Fibroblast of lung (primary cell): Measurements from ENCODE around the gene COX4I1. TPM values are rescaled to one million over a fixed set of nuclear protein-coding genes. Genes with fewer than 3 reads are reported as not detected.

Experiments
- DNase-seq, 2 donors: peaks; one replicate each; pipeline versions ENCODE4 v3.0.0 to v3.0.0-alpha.2; 2010; ENCODE audit warnings: low read depth in 2 of 2
- H2AFZ ChIP-seq: 2 replicates; pipeline ENCODE4 v1.5.1; 2012; ENCODE audit warnings: low read length, control low read depth, inconsistent platforms
- H3K27ac ChIP-seq: 2 replicates; pipeline ENCODE4 v1.5.1; 2011; ENCODE audit warnings: low read length, control low read depth; ENCODE audit not compliant: insufficient read depth
- H3K27me3 ChIP-seq: 2 replicates; pipeline ENCODE4 v1.5.1; 2011; ENCODE audit warnings: mild to moderate bottlenecking, low read length; ENCODE audit not compliant: control insufficient read depth, insufficient read depth
- H3K36me3 ChIP-seq: 2 replicates; pipeline ENCODE4 v1.5.1; 2011; ENCODE audit warnings: low read length; ENCODE audit not compliant: control insufficient read depth, insufficient read depth
- H3K4me1 ChIP-seq: 2 replicates; pipeline ENCODE4 v1.5.1; 2011; ENCODE audit warnings: low read length; ENCODE audit not compliant: control insufficient read depth, insufficient read depth; ENCODE audit errors: extremely low read depth
- H3K4me2 ChIP-seq: 2 replicates; pipeline ENCODE4 v1.5.1; 2011; ENCODE audit warnings: low read length, control low read depth; ENCODE audit not compliant: insufficient read depth; ENCODE audit errors: extremely low read depth
- H3K4me3 ChIP-seq, 4 experiments: fragments of 200-600 bp in 1 of 4; sonication (generic) in 1 of 4; replicated peaks in 1 of 4; 2 replicates each; pipeline ENCODE4 v1.5.1; 2011 to 2016; ENCODE audit warnings: low read length in 4 of 4, low read depth in 3 of 4, mild to moderate bottlenecking in 3 of 4, control low read depth in 2 of 4, inconsistent platforms in 1 of 4, mixed read lengths in 1 of 4; ENCODE audit not compliant: insufficient read depth in 1 of 4; ENCODE audit errors: control extremely low read depth in 1 of 4
- H3K79me2 ChIP-seq: 2 replicates; pipeline ENCODE4 v1.5.1; 2012; ENCODE audit warnings: mild to moderate bottlenecking, low read length, inconsistent platforms; ENCODE audit not compliant: control insufficient read depth, insufficient read depth
- H3K9ac ChIP-seq: 2 replicates; pipeline ENCODE4 v1.5.1; 2011; ENCODE audit warnings: mild to moderate bottlenecking, low read length, control low read depth; ENCODE audit not compliant: insufficient read depth
- H3K9me3 ChIP-seq: 2 replicates; pipeline ENCODE4 v1.5.1; 2012; ENCODE audit warnings: low read depth, low read length; ENCODE audit not compliant: control insufficient read depth, insufficient read depth
- H4K20me1 ChIP-seq: 2 replicates; pipeline ENCODE4 v1.5.1; 2011; ENCODE audit warnings: low read length; ENCODE audit not compliant: control insufficient read depth, insufficient read depth; ENCODE audit errors: extremely low read depth
- EZH2 ChIP-seq: IDR thresholded peaks from 2 replicates; pipeline ENCODE4 v1.5.1; 2012; ENCODE audit warnings: low read length, control low read depth, mild to moderate bottlenecking; ENCODE audit errors: missing control alignments
- polyA plus RNA-seq, 2 donors: library from polyadenylated mRNA; depleted of rRNA in 1 of 2; stranded (reverse) in 1 of 2; unstranded in 1 of 2; fragments of >200 nt; gene quantifications; 2 replicates each; pipeline ENCODE4 v1.2.1, GENCODE V29; 2011 to 2012; ENCODE audit warnings: missing spikeins in 1 of 2
- total RNA-seq: library from RNA; depleted of rRNA; stranded (reverse); fragments of >200 nt; gene quantifications from 2 replicates; pipeline ENCODE4 v1.2.1, GENCODE V29; 2014
- TF ChIP-seq, protein P1 (sequence below), 2 donors: IDR thresholded peaks in 1 of 2; conservative IDR thresholded peaks in 1 of 2; 1 replicate in 1 of 2; 2 replicates in 1 of 2; pipeline ENCODE4 v1.5.1; 2011 to 2012; ENCODE audit warnings: low read length in 2 of 2, control low read depth in 1 of 2, inconsistent platforms in 1 of 2, low read depth in 1 of 2, mild to moderate bottlenecking in 1 of 2

COX4I1 gene
- total and polyA plus RNA-seq, 2 donors (not counting 1 experiment from before 2014, with no cell fraction given) = 442 to 653 TPM

DNA sequence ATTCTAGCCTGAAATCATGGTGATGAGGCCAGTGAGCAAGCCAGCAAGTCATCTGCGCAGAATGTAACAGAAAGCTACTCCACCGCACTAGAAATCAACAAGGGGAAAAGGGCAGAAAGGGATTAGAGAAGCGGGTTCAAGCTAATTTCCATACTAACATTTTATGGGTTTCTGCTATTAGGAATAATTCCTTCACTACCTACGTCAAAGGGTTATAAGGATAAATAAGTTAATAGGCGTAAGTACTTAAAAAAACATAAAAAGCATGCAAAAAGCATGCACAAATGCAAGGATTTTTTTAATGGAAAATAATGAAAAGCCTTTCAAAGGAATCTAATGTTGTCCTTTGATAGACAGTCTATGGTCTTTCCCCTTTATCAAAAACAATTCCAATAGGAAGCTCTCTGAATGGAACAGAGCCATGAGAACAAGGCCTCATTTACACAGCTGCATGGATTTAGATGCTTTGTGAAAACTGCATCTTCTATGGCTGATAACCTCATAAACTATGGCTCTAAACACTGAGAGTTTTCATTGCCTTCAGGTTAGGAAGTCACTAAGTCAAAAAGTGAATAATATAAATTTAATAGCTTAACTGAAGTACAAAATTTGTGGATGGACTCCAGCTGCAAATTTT is 5.7 kb upstream of the COX4I1 start:
- H3K79me2 ChIP-seq = peaks cover 85% of the 10 kb centered on the region
- H2AFZ ChIP-seq = no peak overlapping the region
- H3K27ac ChIP-seq = no peak overlapping the region
- H3K36me3 ChIP-seq = peaks cover 22% of the 10 kb centered on the region
- H3K4me3 ChIP-seq = no peak overlapping the region
- no peaks in the 10 kb centered on the region for H3K4me1 ChIP-seq
- no peaks in the 10 kb centered on the region for H3K9me3 ChIP-seq
- no peaks in the 10 kb centered on the region for H3K27me3 ChIP-seq
- no peaks in the 10 kb centered on the region for H4K20me1 ChIP-seq
- TF ChIP-seq, protein P1, sequence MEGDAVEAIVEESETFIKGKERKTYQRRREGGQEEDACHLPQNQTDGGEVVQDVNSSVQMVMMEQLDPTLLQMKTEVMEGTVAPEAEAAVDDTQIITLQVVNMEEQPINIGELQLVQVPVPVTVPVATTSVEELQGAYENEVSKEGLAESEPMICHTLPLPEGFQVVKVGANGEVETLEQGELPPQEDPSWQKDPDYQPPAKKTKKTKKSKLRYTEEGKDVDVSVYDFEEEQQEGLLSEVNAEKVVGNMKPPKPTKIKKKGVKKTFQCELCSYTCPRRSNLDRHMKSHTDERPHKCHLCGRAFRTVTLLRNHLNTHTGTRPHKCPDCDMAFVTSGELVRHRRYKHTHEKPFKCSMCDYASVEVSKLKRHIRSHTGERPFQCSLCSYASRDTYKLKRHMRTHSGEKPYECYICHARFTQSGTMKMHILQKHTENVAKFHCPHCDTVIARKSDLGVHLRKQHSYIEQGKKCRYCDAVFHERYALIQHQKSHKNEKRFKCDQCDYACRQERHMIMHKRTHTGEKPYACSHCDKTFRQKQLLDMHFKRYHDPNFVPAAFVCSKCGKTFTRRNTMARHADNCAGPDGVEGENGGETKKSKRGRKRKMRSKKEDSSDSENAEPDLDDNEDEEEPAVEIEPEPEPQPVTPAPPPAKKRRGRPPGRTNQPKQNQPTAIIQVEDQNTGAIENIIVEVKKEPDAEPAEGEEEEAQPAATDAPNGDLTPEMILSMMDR (conservative IDR thresholded peaks at IDR 0.05 in 1 of 2, IDR thresholded peaks at IDR 0.05 in 1 of 2; ENCODE audit: low read depth in 1 of 2, low read length in 2 of 2) = no peak
- no peak for TF ChIP-seq EZH2
- no peak overlapping the region for H3K9ac ChIP-seq
- no peak for DNase-seq
- no peak overlapping the region for H3K4me2 ChIP-seq

GRCh38 chr16:85794696-85795095 is 4.8 kb upstream of the COX4I1 start:
- no peak overlapping the region for H2AFZ ChIP-seq
- H3K27me3 ChIP-seq = no peaks in the 10 kb centered on the region
- H3K27ac ChIP-seq = no peak overlapping the region
- no peaks in the 10 kb centered on the region for H4K20me1 ChIP-seq
- H3K36me3 ChIP-seq = peaks cover 19% of the 10 kb centered on the region
- TF ChIP-seq EZH2 = no peak
- TF ChIP-seq, protein P1 (conservative IDR thresholded peaks at IDR 0.05 in 1 of 2, IDR thresholded peaks at IDR 0.05 in 1 of 2; ENCODE audit: low read depth in 1 of 2, low read length in 2 of 2) = no peak
- H3K4me3 ChIP-seq = no peak overlapping the region
- no peaks in the 10 kb centered on the region for H3K9me3 ChIP-seq
- no peak overlapping the region for H3K9ac ChIP-seq
- DNase-seq = no peak
- peaks cover 89% of the 10 kb centered on the region for H3K79me2 ChIP-seq
- H3K4me2 ChIP-seq = no peak overlapping the region
- no peaks in the 10 kb centered on the region for H3K4me1 ChIP-seq

DNA sequence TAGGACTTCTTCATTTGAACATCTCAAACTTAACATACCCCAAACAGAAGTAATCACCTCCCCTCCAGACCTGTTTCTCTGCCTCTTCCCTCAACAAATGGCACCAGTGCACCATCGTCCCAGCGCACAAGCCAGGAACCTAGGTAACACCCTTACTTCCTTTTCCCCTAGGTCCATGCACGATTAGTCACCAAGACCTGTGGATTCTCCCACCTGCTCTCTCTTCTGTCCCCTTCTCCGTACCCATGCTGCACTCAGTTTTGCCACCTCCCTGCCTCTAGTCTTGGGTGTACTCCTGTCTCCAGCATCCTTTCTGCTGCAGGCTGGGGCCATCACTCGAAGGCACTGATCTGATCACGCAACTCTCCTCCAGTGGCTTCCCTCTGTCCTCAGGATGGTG is 3.3 kb upstream of the COX4I1 start:
- no peak overlapping the region for H3K4me3 ChIP-seq
- peaks cover 3% of the 10 kb centered on the region for H3K4me1 ChIP-seq
- H3K4me2 ChIP-seq = no peak overlapping the region
- H3K27ac ChIP-seq = no peak overlapping the region
- no peaks in the 10 kb centered on the region for H4K20me1 ChIP-seq
- H3K9me3 ChIP-seq = no peaks in the 10 kb centered on the region
- peaks cover 94% of the 10 kb centered on the region for H3K79me2 ChIP-seq
- DNase-seq = no peak
- H3K9ac ChIP-seq = no peak overlapping the region
- peaks cover 19% of the 10 kb centered on the region for H3K36me3 ChIP-seq
- H3K27me3 ChIP-seq = no peaks in the 10 kb centered on the region
- TF ChIP-seq, protein P1 (conservative IDR thresholded peaks at IDR 0.05 in 1 of 2, IDR thresholded peaks at IDR 0.05 in 1 of 2; ENCODE audit: low read depth in 1 of 2, low read length in 2 of 2) = no peak
- no peak overlapping the region for H2AFZ ChIP-seq
